Stimulated activated CD4-positive, alpha-beta T cell treated with anti-CD3 and anti-CD28 coated beads, TNF-alpha, amount 100 ng/mL, for 1 hour (primary cell): Measurements from ENCODE around the gene SCYL3.
"Not testable (repeated sequence)": the region's sequence is repeated elsewhere in the genome, so short reads cannot be mapped to it uniquely, and the experiment has no call there.

Experiments
- DNase-seq, 3 donors: peaks; one replicate each; pipeline ENCODE4 v3.0.0-alpha.2; 2020; ENCODE audit warnings: low read depth in 3 of 3, low spot score in 1 of 3

Gene SCYL3

DNA sequence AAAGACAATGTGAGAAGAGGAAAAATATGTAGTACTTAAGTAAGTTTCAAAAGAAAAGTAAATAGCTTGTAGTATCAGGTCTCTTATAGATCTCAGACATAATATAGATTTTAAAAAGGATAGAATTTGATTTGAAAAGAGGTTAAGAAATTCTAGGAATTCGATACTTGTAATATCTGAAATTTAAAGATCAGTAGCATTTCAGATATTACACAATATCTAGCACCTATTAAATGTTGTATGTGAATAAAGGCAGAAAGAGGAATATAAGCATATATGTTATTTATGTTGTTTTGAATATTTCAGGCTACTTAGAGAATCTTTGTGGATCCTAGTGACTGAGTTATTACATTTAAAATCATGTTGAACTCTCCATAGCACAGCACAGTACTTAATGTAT, 64.0 kb downstream of the SCYL3 start:
- DNase-seq = no peak

DNA sequence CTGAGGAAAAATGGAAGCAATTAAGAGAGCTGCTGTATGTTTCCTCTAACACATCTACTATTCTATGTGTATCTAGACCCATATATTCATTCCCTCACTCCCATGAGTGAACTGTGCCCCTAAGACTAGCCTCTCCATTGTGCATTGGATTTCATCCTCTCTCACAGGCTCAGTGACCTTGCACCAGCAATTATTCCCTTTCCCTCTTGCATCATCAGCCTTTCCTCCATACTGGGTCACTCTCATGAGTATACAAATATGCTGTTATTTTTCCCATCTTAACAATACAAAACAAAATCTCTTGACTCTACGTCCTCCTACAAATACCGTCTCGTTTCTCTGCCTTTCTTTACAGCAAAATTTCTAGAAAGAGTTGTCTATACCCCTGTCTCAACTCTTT, 69.5 kb downstream of the SCYL3 start:
- DNase-seq = no peak

DNA sequence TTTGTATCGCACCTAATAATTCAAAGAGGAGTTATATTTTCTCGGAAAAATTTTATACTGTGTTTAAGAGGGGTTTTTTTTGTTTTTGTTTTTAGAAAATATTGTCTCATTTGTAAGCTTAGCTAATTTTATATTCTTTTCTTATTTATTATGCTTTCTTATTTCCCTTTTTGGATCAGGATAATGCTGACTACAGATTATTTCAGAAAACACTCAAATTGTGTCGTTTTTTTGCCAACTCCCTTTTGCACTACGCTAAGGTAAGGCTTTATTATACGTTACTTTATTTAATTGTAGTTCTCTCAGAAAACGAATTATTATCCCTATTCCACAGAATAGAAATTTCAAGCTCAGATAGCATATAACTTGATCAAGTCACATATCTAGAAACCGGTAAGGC, 72.2 kb downstream of the SCYL3 start:
- no peak for DNase-seq

DNA sequence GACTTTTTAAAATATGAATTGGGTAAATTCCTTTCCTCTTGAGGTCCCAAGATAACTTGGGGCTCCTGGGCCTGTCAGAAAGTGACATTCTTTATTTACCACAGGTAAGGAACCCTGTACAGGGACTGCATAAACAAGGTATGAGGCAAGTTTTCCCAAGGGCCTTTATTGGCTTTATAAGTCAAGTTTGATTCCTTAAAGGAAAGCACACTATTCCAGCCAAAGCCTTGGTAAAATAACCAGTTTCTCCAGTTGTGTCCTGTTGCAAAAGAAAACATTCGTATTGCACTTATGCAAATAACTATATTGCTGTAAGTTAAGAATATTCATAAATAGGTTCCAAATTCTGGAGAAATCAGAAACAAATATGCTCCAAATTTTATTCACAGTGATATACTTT, 77.1 kb downstream of the SCYL3 start:
- DNase-seq = no peak

DNA sequence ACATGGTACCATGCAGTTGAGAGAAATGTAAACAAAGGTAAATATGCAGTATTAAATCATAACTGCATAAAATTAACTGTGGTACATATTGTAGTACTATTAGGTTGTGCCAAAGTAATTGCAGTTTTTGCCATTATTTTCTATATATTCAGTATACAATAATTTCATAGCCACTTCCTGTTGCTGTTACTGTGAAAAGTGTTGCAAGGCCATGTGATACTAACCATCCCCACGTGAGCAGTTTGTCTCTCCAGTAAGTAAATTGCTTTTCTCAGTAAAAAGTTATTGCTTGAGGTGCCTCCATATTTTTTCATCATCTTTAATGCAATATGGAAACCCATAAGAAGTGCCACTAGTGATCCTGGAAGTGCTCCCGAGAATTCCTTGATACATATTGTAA, 79.4 kb downstream of the SCYL3 start:
- DNase-seq = no peak

DNA sequence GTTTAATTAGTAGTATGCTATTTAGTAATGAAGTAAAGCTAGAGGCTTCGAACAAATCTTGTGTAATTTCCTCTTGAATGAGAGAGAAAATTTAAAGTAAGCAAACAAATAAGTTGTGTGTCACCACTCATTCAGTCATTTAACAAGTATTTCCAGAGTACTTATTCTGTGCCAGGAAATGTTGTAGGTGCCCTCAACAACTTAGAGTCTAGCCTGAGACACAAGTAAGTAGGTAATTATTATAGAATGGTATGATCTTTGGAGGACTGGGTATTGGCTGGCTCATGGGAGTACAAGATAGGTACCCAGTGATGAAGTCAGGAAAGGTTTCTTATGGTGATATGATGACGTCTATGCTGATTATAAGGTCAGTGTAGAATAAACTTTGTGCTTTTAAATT, 81.6 kb downstream of the SCYL3 start:
- DNase-seq = no peak

DNA sequence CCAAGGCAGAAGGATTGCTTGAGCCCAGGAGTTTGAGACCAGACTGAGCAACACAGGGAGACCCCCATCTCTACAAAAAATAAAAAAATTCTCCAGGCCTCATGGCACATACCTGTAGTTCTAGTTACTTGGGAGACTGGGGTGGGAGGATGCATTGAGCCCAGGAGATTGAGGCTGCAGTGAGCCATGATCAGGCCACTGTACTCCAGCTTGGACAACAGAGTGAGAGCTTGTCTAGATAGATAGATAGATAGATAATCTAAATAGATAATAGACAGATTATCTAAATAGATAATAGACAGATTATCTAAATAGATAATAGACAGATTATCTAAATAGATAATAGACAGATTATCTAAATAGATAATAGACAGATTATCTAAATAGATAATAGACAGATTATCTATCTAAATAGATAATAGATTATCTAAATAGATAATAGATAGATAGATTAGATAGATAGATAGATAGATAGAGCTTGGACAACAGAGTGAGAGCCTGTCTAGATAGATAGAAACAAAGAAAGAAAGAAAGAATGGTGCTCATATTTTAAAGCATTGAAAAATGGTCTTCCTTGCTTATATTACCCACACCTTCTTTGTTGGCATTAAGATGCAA, 82.2 kb downstream of the SCYL3 start:
- DNase-seq = not testable (repeated sequence)

DNA sequence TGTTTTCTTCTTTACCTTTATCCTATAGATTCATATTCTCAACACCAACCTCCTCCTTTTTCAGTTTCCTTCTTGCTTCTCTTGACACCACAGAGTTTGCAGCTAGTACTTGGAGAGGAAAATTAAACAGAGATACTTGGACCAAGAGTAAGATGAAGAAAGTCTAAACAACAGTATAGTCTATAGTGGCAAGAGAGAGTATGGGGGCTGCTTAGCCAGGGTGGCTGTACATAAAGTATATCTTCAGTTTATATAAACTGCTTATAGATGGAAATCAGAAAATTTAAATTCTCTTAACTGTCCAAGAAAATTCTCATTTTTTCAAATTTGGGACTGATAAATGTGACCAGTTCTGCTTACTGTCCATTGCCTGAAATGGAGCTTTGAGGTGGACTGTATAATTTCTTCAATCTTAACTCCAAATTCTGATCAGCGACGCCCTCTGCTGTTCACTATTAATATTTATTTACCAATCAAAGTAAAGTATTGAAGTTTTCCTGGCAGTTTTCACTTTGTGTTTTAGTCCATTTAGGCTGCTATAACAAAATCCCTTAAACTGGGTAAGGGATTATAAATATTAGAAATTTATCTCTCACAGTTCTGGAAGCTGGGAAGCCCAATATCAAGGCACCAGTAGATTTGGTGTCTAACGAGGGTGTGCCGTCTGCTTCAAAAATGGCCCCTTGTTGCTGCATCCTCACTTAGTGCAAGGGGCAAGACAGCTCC, 84.2 kb downstream of the SCYL3 start:
- no peak for DNase-seq

DNA sequence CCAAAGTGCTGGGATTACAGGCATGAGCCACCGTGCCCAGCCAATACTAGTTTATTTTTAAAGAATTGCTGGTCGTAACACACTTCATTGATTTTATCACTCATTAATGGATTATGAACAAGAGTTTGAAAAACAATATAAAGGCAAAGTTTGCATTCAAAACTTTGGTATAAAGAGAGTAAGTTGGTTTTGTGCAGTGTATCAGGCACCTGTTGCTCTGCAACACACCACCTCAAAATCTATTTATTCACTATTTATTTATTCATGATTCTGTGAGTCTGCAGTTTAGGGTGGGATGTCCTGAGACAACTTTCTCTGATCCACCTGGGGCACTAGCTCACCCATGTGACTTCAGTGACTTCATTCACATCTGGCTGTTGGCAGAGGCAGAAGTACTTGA, 88.8 kb downstream of the SCYL3 start:
- DNase-seq = no peak

DNA sequence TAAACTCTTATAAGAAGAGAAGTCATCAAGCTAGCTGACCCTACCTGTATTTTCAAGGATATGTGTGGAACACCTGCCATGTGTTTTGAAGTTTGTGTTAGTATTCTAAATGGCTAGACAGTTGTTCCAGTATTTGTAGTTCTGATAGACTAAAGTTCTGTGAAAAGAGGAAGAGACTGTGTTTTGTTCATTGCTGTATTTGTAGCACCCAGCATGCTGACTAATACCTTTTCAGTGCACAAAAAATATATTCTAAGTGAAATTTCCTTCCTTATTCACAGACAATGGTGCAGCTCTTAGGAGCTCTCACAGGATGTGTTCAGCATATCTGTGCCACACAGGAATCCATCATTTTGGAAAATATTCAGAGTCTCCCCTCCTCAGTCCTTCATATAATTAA, 90.8 kb downstream of the SCYL3 start:
- no peak for DNase-seq
